Activated CD8-positive, alpha-beta T cell treated with anti-CD3 and anti-CD28 coated beads, Interleukin-2, amount 10 ng/mL, durations not matched to agents 7 days and 5 days (primary cell): ENCODE data around the gene FAM90A1. TPM values are rescaled to one million over a fixed set of nuclear protein-coding genes. Genes with fewer than 3 reads are reported as not detected.
A peak's percentile ranks its signal among the peaks of the same experiment; 100 is the strongest.
"Not testable (repeated sequence)": the region's sequence is repeated elsewhere in the genome, so short reads cannot be mapped to it uniquely, and the experiment has no call there.

Experiments used
- ATAC-seq: fragments of 150-1000 bp; cut with Tn5 transposase; one replicate; pipeline ENCODE4 v1.10.0; 2021; ENCODE audit warnings: moderate library complexity
- CTCF ChIA-PET: fragments of 350-600 bp; sonication (Branson Sonifier 250); formaldehyde crosslinking; loops from one replicate; lab custom pipeline; 2021; ENCODE audit warnings: antibody characterized with exemption; lab: Charles Lee
- POLR2A ChIA-PET: fragments of 350-600 bp; sonication (Branson Sonifier 250); formaldehyde crosslinking; loops from one replicate; lab custom pipeline; 2021; ENCODE audit warnings: antibody characterized with exemption; lab: Charles Lee
- DNase-seq: peaks from one replicate; pipeline ENCODE4 v3.0.0-alpha.2; 2020
- H3K27ac Mint-ChIP-seq: one replicate; pipeline ENCODE4 v1.8.0; 2021; ENCODE audit warnings: mild to moderate bottlenecking, mixed read lengths
- H3K27me3 Mint-ChIP-seq: one replicate; pipeline ENCODE4 v1.8.0; 2021; ENCODE audit warnings: low read depth, mixed read lengths
- H3K36me3 Mint-ChIP-seq: one replicate; pipeline ENCODE4 v1.8.0; 2021; ENCODE audit warnings: low read depth, mixed read lengths
- H3K4me1 Mint-ChIP-seq: one replicate; pipeline ENCODE4 v1.8.0; 2021; ENCODE audit warnings: low read depth, mixed read lengths
- H3K4me3 Mint-ChIP-seq: one replicate; pipeline ENCODE4 v1.8.0; 2021; ENCODE audit warnings: mild to moderate bottlenecking, mixed read lengths
- H3K9me3 Mint-ChIP-seq: one replicate; pipeline ENCODE4 v1.8.0; 2022; ENCODE audit warnings: mixed read lengths; ENCODE audit not compliant: insufficient read depth
- total RNA-seq, 2 experiments: library from RNA; stranded (reverse); gene quantifications; one replicate each; pipeline ENCODE4 v1.2.3, GENCODE V29; 2021

Gene FAM90A1
- total RNA-seq, 2 experiments from 2014 or later = 0.10 TPM; not detected in 1

GRCh38 chr12:8231049-8231448 lies 3.6 kb upstream of the FAM90A1 start:
- H3K27me3 Mint-ChIP-seq, H3K27ac Mint-ChIP-seq, ATAC-seq, H3K36me3 Mint-ChIP-seq, H3K4me1 Mint-ChIP-seq, H3K4me3 Mint-ChIP-seq, H3K9me3 Mint-ChIP-seq, DNase-seq, POLR2A ChIA-PET: not testable (repeated sequence)
- CTCF ChIA-PET = interaction anchor here (0.8 to 2.4 kb wide), 20 partner anchors 9 to 190 kb away, joined by 3 to 41 read pairs (median 4); no protein-coding TSS in a partner anchor

DNA sequence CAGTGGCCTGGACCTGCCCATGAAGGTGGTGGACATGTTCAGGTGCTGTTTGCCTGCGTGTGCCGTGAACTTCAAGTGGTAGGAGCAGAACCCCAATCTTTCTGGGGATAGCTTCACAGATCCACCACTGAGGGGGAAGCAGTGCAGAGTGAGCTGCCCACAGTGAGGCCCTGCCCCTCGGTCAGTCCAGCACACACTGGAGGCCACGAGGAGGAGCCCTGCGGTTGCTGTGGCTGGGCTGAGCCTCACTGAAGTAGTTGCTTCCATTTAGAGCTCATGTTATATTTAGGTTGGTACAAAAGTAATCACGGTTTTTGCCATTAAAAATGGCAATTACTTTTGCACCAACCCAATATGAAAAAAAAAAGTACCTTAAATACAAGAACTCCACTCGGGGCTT lies 2.1 kb upstream of the FAM90A1 start:
- H3K27me3 Mint-ChIP-seq, H3K36me3 Mint-ChIP-seq, H3K4me3 Mint-ChIP-seq, POLR2A ChIA-PET, H3K27ac Mint-ChIP-seq, DNase-seq, ATAC-seq, H3K9me3 Mint-ChIP-seq, H3K4me1 Mint-ChIP-seq: not testable (repeated sequence)
- CTCF ChIA-PET = interaction anchor here (1.7 kb wide), 1 partner anchor 120 kb away, joined by 5 read pairs; no protein-coding TSS in a partner anchor

DNA sequence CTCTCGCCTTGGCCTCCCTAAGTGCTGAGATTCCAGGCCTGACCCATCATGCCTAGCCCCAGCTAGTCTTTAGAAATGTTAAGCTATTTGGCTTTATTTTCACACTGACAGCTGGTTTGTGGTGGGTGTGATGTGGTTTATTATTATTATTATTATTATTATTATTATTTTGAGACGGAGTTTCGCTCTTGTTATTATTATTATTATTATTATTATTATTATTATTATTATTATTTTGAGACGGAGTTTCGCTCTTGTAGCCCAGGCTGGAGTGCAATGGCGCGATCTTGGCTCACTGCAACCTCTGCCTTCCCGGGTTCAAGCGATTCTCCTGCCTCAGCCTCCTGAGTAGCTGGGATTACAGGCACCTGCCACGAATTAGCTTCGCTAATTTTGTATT lies 1.2 kb upstream of the FAM90A1 start:
- DNase-seq, H3K4me3 Mint-ChIP-seq, H3K27ac Mint-ChIP-seq, H3K4me1 Mint-ChIP-seq, H3K36me3 Mint-ChIP-seq, H3K9me3 Mint-ChIP-seq, POLR2A ChIA-PET, H3K27me3 Mint-ChIP-seq, ATAC-seq: not testable (repeated sequence)
- CTCF ChIA-PET = interaction anchor here (1.7 kb wide), 1 partner anchor 119 kb away, joined by 5 read pairs; no protein-coding TSS in a partner anchor

DNA sequence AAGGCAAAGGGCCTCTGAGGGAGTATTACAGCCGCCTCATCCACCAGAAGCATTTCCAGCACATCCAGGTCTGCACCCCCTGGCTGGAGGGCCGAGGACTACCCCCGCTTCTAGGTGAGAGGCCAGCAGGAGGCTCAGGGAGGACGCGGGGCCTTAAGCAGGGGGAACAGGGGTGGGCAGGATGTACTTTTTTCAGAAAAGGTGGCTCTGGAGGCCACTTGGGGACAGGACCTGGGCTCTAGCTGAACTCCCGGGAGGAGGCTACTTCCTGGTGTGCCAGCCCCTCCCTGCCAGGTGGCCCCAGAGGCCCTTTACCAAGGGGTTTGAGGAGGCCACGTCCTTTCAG lies 287 bp upstream of the FAM90A1 start:
- H3K4me1 Mint-ChIP-seq, H3K36me3 Mint-ChIP-seq, H3K27me3 Mint-ChIP-seq, H3K9me3 Mint-ChIP-seq, DNase-seq, H3K27ac Mint-ChIP-seq, ATAC-seq, POLR2A ChIA-PET: not testable (repeated sequence)
- H3K4me3 Mint-ChIP-seq = peak overlapping the region; percentile 34
- CTCF ChIA-PET = interaction anchor here (1.7 kb wide), 1 partner anchor 10 kb away, joined by 6 read pairs; no protein-coding TSS in a partner anchor

GRCh38 chr12:8226355-8226754 lies 1.1 kb downstream of the FAM90A1 start:
- DNase-seq (no peak), ATAC-seq (no peak)
- Mint-ChIP-seq H3K36me3 (no peaks in the 10 kb centered on the region), H3K4me1 (peaks cover 3% of the 10 kb centered on the region), H3K27me3 (no peaks in the 10 kb centered on the region), H3K9me3 (no peaks in the 10 kb centered on the region), H3K4me3 (no peak overlapping the region), H3K27ac (no peak overlapping the region)
- CTCF ChIA-PET = interaction anchor here (1.7 kb wide), 1 partner anchor 11 kb away, joined by 6 read pairs; no protein-coding TSS in a partner anchor
- POLR2A ChIA-PET = no interaction called here

- POLR2A ChIA-PET, ATAC-seq, CTCF ChIA-PET: not testable (repeated sequence)
Observed at GRCh38 chr12:8224782-8225181, 2.6 kb downstream of the FAM90A1 start.

GRCh38 chr12:8223646-8224045 lies 3.8 kb downstream of the FAM90A1 start:
- H3K27me3 Mint-ChIP-seq, H3K4me3 Mint-ChIP-seq, ATAC-seq, CTCF ChIA-PET, H3K4me1 Mint-ChIP-seq, H3K9me3 Mint-ChIP-seq, DNase-seq, H3K36me3 Mint-ChIP-seq, POLR2A ChIA-PET, H3K27ac Mint-ChIP-seq: not testable (repeated sequence)

More at GRCh38 chr12:8224782-8225181, 2.6 kb downstream of the FAM90A1 start:
- H3K27me3 Mint-ChIP-seq, H3K4me1 Mint-ChIP-seq, H3K36me3 Mint-ChIP-seq, H3K9me3 Mint-ChIP-seq, H3K27ac Mint-ChIP-seq, H3K4me3 Mint-ChIP-seq, DNase-seq: not testable (repeated sequence)

GRCh38 chr12:8222303-8222702 lies 5.1 kb downstream of the FAM90A1 start:
- ATAC-seq, H3K27ac Mint-ChIP-seq, CTCF ChIA-PET, H3K27me3 Mint-ChIP-seq, H3K4me3 Mint-ChIP-seq, H3K9me3 Mint-ChIP-seq, DNase-seq, H3K4me1 Mint-ChIP-seq, POLR2A ChIA-PET, H3K36me3 Mint-ChIP-seq: not testable (repeated sequence)

DNA sequence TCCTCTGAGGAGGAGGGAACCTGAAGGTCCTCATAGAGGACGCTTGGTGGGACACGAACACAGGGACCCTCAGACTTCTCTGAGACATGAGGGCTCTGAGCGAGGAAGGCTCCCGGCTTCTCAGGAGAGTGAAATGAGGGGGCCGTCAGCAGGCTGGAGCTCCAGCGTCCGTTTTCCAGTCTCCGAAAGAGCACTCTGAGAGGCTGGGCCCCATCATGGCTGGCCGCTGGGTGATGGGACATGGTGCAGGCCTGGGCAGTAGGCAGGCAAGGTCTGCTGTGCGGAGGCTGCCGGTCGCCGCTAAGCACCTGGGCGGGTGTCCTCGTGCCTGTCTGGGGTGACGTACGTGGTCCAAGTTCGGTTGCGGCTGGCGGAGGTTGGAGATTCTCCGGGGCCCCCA lies 5.6 kb downstream of the FAM90A1 start:
- H3K27ac Mint-ChIP-seq, H3K4me1 Mint-ChIP-seq, H3K36me3 Mint-ChIP-seq, CTCF ChIA-PET, DNase-seq, H3K9me3 Mint-ChIP-seq, H3K27me3 Mint-ChIP-seq, ATAC-seq, H3K4me3 Mint-ChIP-seq: not testable (repeated sequence)
- POLR2A ChIA-PET = interaction anchor here (0.6 kb wide), 1 partner anchor 414 kb away, joined by 5 read pairs; no protein-coding TSS in a partner anchor

- POLR2A ChIA-PET = interaction anchor here (0.6 kb wide), 1 partner anchor 415 kb away, joined by 5 read pairs; no protein-coding TSS in a partner anchor
- ATAC-seq, H3K4me3 Mint-ChIP-seq, CTCF ChIA-PET, H3K9me3 Mint-ChIP-seq, H3K27me3 Mint-ChIP-seq, H3K27ac Mint-ChIP-seq, H3K36me3 Mint-ChIP-seq, H3K4me1 Mint-ChIP-seq: not testable (repeated sequence)
- DNase-seq = peak; percentile 4
Observed at GRCh38 chr12:8221375-8221774, 6.0 kb downstream of the FAM90A1 start.

DNA sequence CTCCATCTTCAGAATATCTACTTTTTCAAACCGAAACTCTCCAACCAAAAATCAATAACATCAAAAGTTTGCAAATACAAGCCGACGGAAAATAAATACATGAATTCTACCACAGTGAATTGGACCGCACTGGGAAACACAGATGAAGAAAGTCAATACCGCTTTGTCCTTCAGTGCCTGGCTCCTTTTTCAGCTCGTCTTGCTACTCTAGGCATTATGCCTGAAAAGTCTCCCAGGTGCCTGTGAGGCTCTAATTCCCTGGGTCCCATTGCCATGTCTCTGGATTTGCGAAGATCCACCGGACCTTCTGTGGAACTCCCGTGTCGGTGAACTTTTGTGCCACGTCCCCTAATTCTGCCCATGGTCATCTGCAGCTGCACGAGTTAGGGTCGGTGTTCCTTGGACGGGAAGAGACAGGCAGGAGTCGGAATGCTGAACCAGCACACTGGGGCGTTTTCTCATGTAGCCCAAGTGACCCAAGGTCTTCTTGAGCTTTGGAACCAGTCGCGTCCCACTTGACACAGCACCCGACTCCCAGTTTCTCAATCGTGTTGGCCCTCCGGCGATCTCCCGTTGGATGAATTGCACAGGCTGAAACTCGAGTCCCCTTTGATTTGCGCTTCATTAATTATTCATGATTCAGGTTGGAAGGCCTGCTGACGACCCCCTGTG lies 8.6 kb downstream of the FAM90A1 start:
- DNase-seq, H3K4me1 Mint-ChIP-seq, H3K4me3 Mint-ChIP-seq, ATAC-seq, H3K9me3 Mint-ChIP-seq, H3K27ac Mint-ChIP-seq, CTCF ChIA-PET, H3K36me3 Mint-ChIP-seq, H3K27me3 Mint-ChIP-seq, POLR2A ChIA-PET: not testable (repeated sequence)

DNA sequence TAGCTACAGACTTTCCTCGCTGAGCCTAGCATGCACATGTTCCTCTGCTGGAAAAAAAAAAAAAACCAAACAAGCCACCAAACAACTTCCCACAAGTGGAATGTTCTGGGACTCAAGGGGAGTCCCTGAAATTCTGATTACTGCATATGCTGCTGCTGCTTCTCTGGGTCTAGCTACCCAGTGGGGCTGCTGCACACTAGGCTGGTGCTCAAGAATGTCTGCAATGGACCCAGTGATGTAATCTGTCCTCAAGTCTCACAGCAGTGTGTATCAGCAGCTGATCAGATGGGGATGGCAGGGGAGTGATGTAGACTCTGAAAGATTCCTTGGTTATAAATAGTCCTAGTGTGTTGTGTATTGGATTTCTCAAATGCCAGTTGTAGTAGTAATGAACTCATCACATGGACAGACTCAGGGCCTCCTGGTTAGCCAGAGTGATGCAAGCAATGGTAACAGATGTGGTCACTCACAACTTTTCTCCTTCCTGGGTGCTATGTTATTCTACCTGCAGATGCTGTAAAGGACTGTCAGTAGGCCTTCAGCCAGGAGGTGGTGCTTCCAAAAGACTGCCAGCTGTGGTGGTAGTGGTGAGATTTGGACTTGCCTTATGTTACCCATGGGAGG lies 29.6 kb downstream of the FAM90A1 start:
- H3K27ac Mint-ChIP-seq, ATAC-seq, H3K4me3 Mint-ChIP-seq, DNase-seq, CTCF ChIA-PET, H3K9me3 Mint-ChIP-seq, H3K36me3 Mint-ChIP-seq, H3K27me3 Mint-ChIP-seq, POLR2A ChIA-PET: not testable (repeated sequence)
- H3K4me1 Mint-ChIP-seq = peaks cover 13% of the 10 kb centered on the region
